ENCODE data around the gene DISP3.

Gene DISP3

DNA sequence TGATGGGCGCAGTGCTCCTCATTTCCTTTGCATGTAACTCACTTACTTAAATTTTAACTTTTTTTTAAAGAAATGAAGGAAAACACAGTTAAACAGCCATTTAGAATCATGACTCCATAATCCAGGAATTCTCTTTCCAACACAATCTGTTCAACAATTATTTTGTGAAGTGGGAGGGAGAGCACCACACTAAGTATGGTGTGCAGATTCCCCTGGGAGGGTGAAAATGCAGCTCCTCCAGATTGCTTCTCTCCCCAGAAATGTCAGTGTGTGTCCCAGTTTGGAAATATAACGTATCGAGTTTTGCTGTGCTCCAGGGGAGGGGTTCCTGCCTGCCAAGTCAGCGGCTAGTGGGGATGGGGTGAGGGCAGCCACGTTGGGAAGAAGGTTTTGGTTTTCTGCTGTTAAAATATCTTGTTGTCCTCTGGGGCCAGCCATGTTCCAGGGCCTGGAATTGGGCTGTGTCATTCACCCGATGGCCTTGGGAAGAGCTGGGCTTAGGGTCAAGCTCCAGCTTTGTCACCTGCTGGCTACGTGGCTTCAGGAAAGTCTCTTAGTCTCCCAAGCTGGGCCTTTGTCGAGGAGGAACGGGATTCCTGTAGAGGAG, 17.3 kb upstream of the DISP3 start:
- no peaks in the 10 kb centered on the region for H3K9me3 ChIP-seq (ENCODE audit: control insufficient read depth in 1 of 2, low read length in 2 of 2)
- H3K27me3 ChIP-seq (ENCODE audit: control insufficient read depth in 1 of 2, insufficient read depth in 2 of 2, low read length in 2 of 2), result peaks cover 0 to 32% of the 10 kb centered on the region in 2 donors
- no peak overlapping the region for H3K4me3 ChIP-seq (ENCODE audit: low read depth in 1 of 2, low read length in 2 of 2)
- no peaks in the 10 kb centered on the region for H3K36me3 ChIP-seq (ENCODE audit: control insufficient read depth in 1 of 2, insufficient read depth in 2 of 2, low read length in 2 of 2)
- no peak overlapping the region for H3K9ac ChIP-seq (ENCODE audit: low read depth in 1 of 2, low read length in 2 of 2)
- H3K27ac ChIP-seq (ENCODE audit: low read depth, low read length), result no peak overlapping the region
- no peaks in the 10 kb centered on the region for H3K4me1 ChIP-seq (ENCODE audit: control insufficient read depth in 1 of 2, insufficient read depth in 2 of 2, low read length in 2 of 2)

DNA sequence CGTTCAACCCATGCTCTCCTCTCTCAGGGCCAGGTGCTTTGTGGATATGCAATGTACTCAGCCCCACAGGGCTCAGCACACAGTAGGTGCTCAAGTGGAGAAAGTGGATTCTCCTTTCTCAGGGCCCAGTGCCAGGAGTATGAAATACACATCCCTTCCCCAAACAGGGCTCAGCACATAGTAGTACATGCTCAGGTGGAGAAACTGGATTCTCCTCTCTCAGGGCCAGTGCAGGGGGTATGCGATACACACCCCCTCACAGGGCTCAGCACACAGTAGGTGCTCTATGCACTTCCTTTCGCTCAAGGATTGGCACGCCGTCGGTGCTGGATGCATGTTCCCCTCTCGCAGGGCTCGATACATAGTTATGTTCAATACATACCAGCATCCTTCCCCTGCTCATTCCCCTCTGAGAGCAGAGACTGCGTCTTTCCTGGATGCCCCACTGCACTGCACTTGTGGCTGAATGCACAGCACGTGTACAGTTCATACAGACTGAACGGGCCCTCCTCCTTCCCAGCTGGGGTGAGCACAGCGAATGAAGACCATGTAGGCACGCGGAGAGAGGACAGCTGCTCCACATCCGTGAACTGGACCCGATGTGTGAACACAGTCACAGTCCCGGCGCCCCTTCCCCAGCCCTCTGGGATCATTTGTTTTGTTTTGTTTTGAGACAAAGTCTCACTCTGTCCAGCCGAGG, 16.6 kb upstream of the DISP3 start:
- peaks cover 0 to 27% of the 10 kb centered on the region in 2 donors for H3K27me3 ChIP-seq (ENCODE audit: control insufficient read depth in 1 of 2, insufficient read depth in 2 of 2, low read length in 2 of 2)
- no peak overlapping the region for H3K27ac ChIP-seq (ENCODE audit: low read depth, low read length)
- no peaks in the 10 kb centered on the region for H3K4me1 ChIP-seq (ENCODE audit: control insufficient read depth in 1 of 2, insufficient read depth in 2 of 2, low read length in 2 of 2)
- H3K9ac ChIP-seq (ENCODE audit: low read depth in 1 of 2, low read length in 2 of 2), result no peak overlapping the region
- no peaks in the 10 kb centered on the region for H3K36me3 ChIP-seq (ENCODE audit: control insufficient read depth in 1 of 2, insufficient read depth in 2 of 2, low read length in 2 of 2)
- H3K4me3 ChIP-seq (ENCODE audit: low read depth in 1 of 2, low read length in 2 of 2), result no peak overlapping the region
- H3K9me3 ChIP-seq (ENCODE audit: control insufficient read depth in 1 of 2, low read length in 2 of 2), result no peaks in the 10 kb centered on the region

DNA sequence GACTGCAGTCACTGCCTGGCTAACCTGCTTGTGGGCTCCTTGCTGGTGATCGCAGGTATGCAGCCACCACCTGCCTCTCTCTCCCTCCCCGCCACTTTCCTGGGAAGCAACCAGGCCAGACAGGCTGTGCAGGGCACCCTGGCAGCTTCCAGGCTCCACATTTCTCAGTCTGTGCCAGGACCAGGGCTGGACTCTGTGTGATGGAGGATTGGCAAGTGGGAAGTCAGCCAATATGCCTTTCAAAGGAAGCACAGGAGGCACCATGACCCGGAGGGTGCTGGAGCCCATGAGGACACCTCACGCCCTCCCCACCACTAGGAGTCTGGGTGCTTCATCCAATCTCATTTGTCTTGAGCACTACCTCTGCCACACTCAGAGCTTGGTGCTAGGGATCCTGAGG, 15.8 kb upstream of the DISP3 start:
- Histone ChIP-seq H3K9me3 (ENCODE audit: control insufficient read depth in 1 of 2, low read length in 2 of 2) (no peaks in the 10 kb centered on the region), H3K4me1 (ENCODE audit: control insufficient read depth in 1 of 2, insufficient read depth in 2 of 2, low read length in 2 of 2) (no peaks in the 10 kb centered on the region), H3K4me3 (ENCODE audit: low read depth in 1 of 2, low read length in 2 of 2) (no peak overlapping the region), H3K27ac (ENCODE audit: low read depth, low read length) (no peak overlapping the region), H3K27me3 (ENCODE audit: control insufficient read depth in 1 of 2, insufficient read depth in 2 of 2, low read length in 2 of 2) (peaks cover 0 to 24% of the 10 kb centered on the region in 2 donors), H3K36me3 (ENCODE audit: control insufficient read depth in 1 of 2, insufficient read depth in 2 of 2, low read length in 2 of 2) (no peaks in the 10 kb centered on the region), H3K9ac (ENCODE audit: low read depth in 1 of 2, low read length in 2 of 2) (no peak overlapping the region)

DNA sequence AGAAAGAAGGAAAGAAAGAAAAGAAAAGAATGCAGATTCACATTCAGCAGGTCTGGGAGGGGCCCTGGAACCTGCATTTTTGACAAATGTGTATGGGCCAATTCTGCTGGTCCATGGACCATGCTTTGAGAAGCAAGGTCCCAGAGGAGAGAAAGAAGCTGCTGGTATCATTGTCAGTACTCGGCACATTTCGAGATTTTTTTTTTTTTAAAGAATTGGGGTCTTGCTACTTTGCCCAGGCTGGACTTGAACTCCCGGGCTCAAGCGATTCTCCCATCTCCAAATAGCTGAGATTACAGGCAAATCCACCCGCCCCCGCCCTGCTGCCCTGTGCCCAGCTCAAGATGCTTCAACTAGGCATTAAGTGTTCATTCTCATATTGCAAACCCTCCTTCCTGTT, 13.6 kb upstream of the DISP3 start:
- H3K9ac ChIP-seq (ENCODE audit: low read depth in 1 of 2, low read length in 2 of 2), result no peak overlapping the region
- no peaks in the 10 kb centered on the region for H3K36me3 ChIP-seq (ENCODE audit: control insufficient read depth in 1 of 2, insufficient read depth in 2 of 2, low read length in 2 of 2)
- H3K4me3 ChIP-seq (ENCODE audit: low read depth in 1 of 2, low read length in 2 of 2), result no peak overlapping the region
- peaks cover 0 to 18% of the 10 kb centered on the region in 2 donors for H3K27me3 ChIP-seq (ENCODE audit: control insufficient read depth in 1 of 2, insufficient read depth in 2 of 2, low read length in 2 of 2)
- H3K9me3 ChIP-seq (ENCODE audit: control insufficient read depth in 1 of 2, low read length in 2 of 2), result no peaks in the 10 kb centered on the region
- H3K27ac ChIP-seq (ENCODE audit: low read depth, low read length), result no peak overlapping the region
- no peaks in the 10 kb centered on the region for H3K4me1 ChIP-seq (ENCODE audit: control insufficient read depth in 1 of 2, insufficient read depth in 2 of 2, low read length in 2 of 2)

DNA sequence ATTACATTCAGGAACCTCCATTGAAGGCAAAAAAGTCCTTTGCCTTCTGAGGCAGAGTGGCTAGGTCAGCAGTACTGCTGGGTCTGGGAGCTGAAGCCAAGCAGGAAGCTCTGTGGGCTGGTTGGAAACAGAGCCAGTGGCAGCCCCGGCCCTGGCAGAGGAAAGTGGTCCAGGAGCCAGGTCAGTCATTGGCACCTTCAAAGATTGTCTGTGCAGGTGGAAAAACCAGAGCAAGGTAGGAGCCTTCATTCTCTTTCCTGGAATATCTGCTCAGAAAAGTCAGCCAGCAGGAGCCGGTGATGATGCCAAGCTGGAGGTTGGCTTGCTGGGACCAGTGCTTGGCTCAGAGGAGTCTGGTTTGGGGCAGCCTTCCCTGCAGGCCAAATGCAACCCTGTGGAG, 12.5 kb upstream of the DISP3 start:
- no peak overlapping the region for H3K9ac ChIP-seq (ENCODE audit: low read depth in 1 of 2, low read length in 2 of 2)
- H3K36me3 ChIP-seq (ENCODE audit: control insufficient read depth in 1 of 2, insufficient read depth in 2 of 2, low read length in 2 of 2), result no peaks in the 10 kb centered on the region
- no peak overlapping the region for H3K4me3 ChIP-seq (ENCODE audit: low read depth in 1 of 2, low read length in 2 of 2)
- H3K9me3 ChIP-seq (ENCODE audit: control insufficient read depth in 1 of 2, low read length in 2 of 2), result no peaks in the 10 kb centered on the region
- H3K27me3 ChIP-seq (ENCODE audit: control insufficient read depth in 1 of 2, insufficient read depth in 2 of 2, low read length in 2 of 2), result peaks cover 0 to 15% of the 10 kb centered on the region in 2 donors
- no peak overlapping the region for H3K27ac ChIP-seq (ENCODE audit: low read depth, low read length)
- no peaks in the 10 kb centered on the region for H3K4me1 ChIP-seq (ENCODE audit: control insufficient read depth in 1 of 2, insufficient read depth in 2 of 2, low read length in 2 of 2)

DNA sequence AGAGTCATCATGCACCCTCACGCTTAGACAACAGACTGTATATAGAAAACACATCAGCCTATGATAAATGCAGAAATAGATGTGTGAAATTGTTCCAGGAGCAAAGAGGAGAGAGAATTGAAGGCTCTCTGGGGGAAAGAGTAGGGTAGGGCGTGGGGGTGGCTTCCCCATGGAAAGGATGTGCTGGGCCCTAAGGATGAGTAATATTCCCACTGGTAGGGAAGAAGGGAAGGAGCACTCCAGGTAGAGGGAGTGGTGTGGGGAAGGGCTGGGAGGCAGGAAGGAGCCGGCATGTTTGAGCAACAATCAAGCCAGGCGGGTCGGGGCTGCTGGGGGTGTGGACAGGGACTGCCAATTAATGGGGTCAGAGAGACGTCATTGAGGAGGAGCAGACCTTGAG, 10.1 kb upstream of the DISP3 start:
- Histone ChIP-seq H3K27me3 (ENCODE audit: control insufficient read depth in 1 of 2, insufficient read depth in 2 of 2, low read length in 2 of 2) (peaks cover 0 to 3% of the 10 kb centered on the region in 2 donors), H3K9me3 (ENCODE audit: control insufficient read depth in 1 of 2, low read length in 2 of 2) (no peaks in the 10 kb centered on the region), H3K36me3 (ENCODE audit: control insufficient read depth in 1 of 2, insufficient read depth in 2 of 2, low read length in 2 of 2) (no peaks in the 10 kb centered on the region), H3K4me1 (ENCODE audit: control insufficient read depth in 1 of 2, insufficient read depth in 2 of 2, low read length in 2 of 2) (no peaks in the 10 kb centered on the region), H3K27ac (ENCODE audit: low read depth, low read length) (no peak overlapping the region), H3K4me3 (ENCODE audit: low read depth in 1 of 2, low read length in 2 of 2) (no peak overlapping the region), H3K9ac (ENCODE audit: low read depth in 1 of 2, low read length in 2 of 2) (no peak overlapping the region)

DNA sequence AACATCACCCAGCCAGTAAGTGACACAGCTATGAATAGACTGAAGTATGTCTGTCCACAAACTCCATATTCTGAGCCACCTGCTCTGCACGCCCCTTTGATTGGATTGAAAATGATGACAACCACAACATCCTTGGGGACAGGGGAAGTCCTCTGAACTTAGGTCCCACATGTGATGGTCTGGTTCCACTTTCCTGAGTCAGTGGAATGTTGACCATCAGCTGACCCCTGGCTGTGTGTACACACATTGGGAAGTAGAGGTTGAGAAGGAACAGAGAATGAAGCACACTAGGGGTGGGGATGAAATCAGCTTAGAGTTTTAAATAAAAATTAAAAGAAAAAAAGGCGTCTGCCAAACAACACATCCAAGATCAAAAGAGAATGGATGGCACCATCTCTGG, 8.0 kb upstream of the DISP3 start:
- H3K4me3 ChIP-seq (ENCODE audit: low read depth in 1 of 2, low read length in 2 of 2), result no peak overlapping the region
- H3K27ac ChIP-seq (ENCODE audit: low read depth, low read length), result no peak overlapping the region
- H3K9ac ChIP-seq (ENCODE audit: low read depth in 1 of 2, low read length in 2 of 2), result no peak overlapping the region
- no peaks in the 10 kb centered on the region for H3K4me1 ChIP-seq (ENCODE audit: control insufficient read depth in 1 of 2, insufficient read depth in 2 of 2, low read length in 2 of 2)
- no peaks in the 10 kb centered on the region for H3K9me3 ChIP-seq (ENCODE audit: control insufficient read depth in 1 of 2, low read length in 2 of 2)
- no peaks in the 10 kb centered on the region for H3K36me3 ChIP-seq (ENCODE audit: control insufficient read depth in 1 of 2, insufficient read depth in 2 of 2, low read length in 2 of 2)
- H3K27me3 ChIP-seq (ENCODE audit: control insufficient read depth in 1 of 2, insufficient read depth in 2 of 2, low read length in 2 of 2), result peaks cover 0 to 9% of the 10 kb centered on the region in 2 donors

DNA sequence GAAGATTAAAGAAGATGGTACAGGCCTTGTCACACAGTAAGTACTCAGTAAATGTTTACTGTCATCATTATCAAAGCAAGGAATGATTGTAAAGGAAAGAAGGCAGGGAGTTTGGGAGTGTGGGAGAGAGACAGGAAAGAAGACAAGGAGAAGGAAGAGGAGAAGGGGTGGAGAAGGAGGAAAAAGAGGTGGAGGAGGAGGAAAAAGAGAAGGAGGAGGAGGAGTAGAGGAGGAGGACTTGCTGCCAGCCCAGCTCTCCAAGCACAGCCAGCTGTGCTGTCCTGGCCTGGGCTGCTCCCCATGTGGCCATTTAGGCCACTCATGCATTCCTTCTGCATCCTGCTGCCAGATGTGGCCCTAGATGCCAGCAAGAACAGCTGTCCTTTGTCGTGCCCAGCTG, 7.5 kb upstream of the DISP3 start:
- Histone ChIP-seq H3K36me3 (ENCODE audit: control insufficient read depth in 1 of 2, insufficient read depth in 2 of 2, low read length in 2 of 2) (no peaks in the 10 kb centered on the region), H3K9ac (ENCODE audit: low read depth in 1 of 2, low read length in 2 of 2) (no peak overlapping the region), H3K27ac (ENCODE audit: low read depth, low read length) (no peak overlapping the region), H3K27me3 (ENCODE audit: control insufficient read depth in 1 of 2, insufficient read depth in 2 of 2, low read length in 2 of 2) (peaks cover 1 to 10% of the 10 kb centered on the region in 2 donors), H3K4me3 (ENCODE audit: low read depth in 1 of 2, low read length in 2 of 2) (no peak overlapping the region), H3K4me1 (ENCODE audit: control insufficient read depth in 1 of 2, insufficient read depth in 2 of 2, low read length in 2 of 2) (no peaks in the 10 kb centered on the region), H3K9me3 (ENCODE audit: control insufficient read depth in 1 of 2, low read length in 2 of 2) (no peaks in the 10 kb centered on the region)

DNA sequence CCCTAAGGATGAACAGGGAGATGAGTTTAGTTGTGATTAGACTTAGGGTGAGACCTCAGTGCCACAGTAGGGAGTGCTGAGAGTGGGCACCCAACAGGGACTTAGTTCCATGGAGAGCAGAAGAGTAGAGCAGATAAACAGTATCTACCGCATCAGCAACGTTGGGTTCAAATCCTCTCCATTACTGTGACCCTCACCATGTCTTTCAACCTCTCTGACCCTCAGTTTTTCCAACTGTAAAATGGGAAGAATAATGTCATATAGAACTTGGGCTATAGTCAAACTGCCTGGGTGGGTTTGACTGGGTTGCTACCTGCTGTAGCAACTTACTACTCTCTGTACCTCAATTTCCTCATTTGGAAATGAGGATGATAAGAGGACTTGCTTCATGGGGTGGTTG, 6.7 kb upstream of the DISP3 start:
- Histone ChIP-seq H3K27me3 (ENCODE audit: control insufficient read depth in 1 of 2, insufficient read depth in 2 of 2, low read length in 2 of 2) (peaks cover 3 to 10% of the 10 kb centered on the region in 2 donors), H3K4me3 (ENCODE audit: low read depth in 1 of 2, low read length in 2 of 2) (no peak overlapping the region), H3K9me3 (ENCODE audit: control insufficient read depth in 1 of 2, low read length in 2 of 2) (no peaks in the 10 kb centered on the region), H3K27ac (ENCODE audit: low read depth, low read length) (no peak overlapping the region), H3K4me1 (ENCODE audit: control insufficient read depth in 1 of 2, insufficient read depth in 2 of 2, low read length in 2 of 2) (no peaks in the 10 kb centered on the region), H3K9ac (ENCODE audit: low read depth in 1 of 2, low read length in 2 of 2) (no peak overlapping the region), H3K36me3 (ENCODE audit: control insufficient read depth in 1 of 2, insufficient read depth in 2 of 2, low read length in 2 of 2) (no peaks in the 10 kb centered on the region)

DNA sequence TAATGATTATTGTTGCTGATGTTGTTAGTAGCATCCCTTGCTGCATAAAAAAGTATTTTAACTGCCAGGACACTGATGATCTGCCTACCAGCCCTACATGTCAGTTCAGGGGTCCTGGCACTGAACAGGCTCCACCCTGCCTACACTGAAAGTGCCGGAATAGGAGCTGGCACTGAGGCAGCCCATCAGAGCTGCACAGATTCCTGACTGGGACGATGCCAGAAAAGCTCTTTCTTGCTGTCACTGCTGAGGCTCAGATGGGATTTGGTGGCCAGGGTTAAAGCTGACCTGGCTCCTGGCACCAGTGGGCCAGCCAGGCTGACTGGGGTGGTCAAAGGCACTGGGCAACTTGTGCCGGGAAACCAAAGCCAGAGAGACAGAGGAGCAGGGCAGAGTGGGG, 6.2 kb upstream of the DISP3 start:
- H3K4me3 ChIP-seq (ENCODE audit: low read depth in 1 of 2, low read length in 2 of 2), result no peak overlapping the region
- no peaks in the 10 kb centered on the region for H3K36me3 ChIP-seq (ENCODE audit: control insufficient read depth in 1 of 2, insufficient read depth in 2 of 2, low read length in 2 of 2)
- H3K9me3 ChIP-seq (ENCODE audit: control insufficient read depth in 1 of 2, low read length in 2 of 2), result no peaks in the 10 kb centered on the region
- H3K9ac ChIP-seq (ENCODE audit: low read depth in 1 of 2, low read length in 2 of 2), result no peak overlapping the region
- H3K27ac ChIP-seq (ENCODE audit: low read depth, low read length), result no peak overlapping the region
- H3K4me1 ChIP-seq (ENCODE audit: control insufficient read depth in 1 of 2, insufficient read depth in 2 of 2, low read length in 2 of 2), result no peaks in the 10 kb centered on the region
- peaks cover 6 to 13% of the 10 kb centered on the region in 2 donors for H3K27me3 ChIP-seq (ENCODE audit: control insufficient read depth in 1 of 2, insufficient read depth in 2 of 2, low read length in 2 of 2)
